Upper lobe of left lung (tissue), 4 donors: ENCODE results near the gene KRT31.

Experiments used
- CTCF ChIP-seq, 6 experiments: fragments of 450-650 bp in 4 of 6; fragments of 200-600 bp in 2 of 6; sonication (generic) in 2 of 6; IDR thresholded peaks; one replicate each; pipeline ENCODE4 v1.5.1; 2016 to 2019; ENCODE audit warnings: antibody characterized with exemption in 6 of 6
- POLR2A ChIP-seq, 4 donors: fragments of 450-650 bp; IDR thresholded peaks; one replicate each; pipeline ENCODE4 v1.5.1; 2016 to 2017; ENCODE audit warnings: antibody characterized with exemption in 4 of 4, mild to moderate bottlenecking in 2 of 4
- POLR2AphosphoS5 ChIP-seq, 2 donors: sonication (generic); formaldehyde crosslinking; IDR thresholded peaks; one replicate each; pipeline ENCODE4 v1.5.1; 2017; ENCODE audit warnings: antibody characterized with exemption in 2 of 2

DNA sequence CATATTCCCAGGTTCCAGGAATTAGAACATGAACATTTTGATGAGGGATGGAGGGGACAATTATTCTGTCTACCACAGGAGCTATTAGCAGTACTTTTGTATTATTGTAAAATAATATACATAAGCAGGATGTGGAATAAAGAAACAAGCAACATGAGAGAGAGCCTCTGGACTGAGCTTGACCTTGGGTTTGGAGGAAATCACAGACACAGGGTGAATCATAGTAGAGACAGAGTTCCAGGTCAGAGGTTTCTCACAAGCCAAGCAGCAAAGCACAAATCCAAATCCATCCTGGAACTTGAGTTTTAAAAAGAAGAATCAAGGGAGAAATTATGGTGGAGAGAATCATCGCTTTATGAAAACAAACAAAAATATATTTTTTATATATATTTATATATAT lies 5.1 kb downstream of the KRT31 start:
- TF ChIP-seq CTCF (IDR thresholded peaks at IDR 0.05) (no peak), POLR2AphosphoS5 (IDR thresholded peaks at IDR 0.05) (no peak), POLR2A (IDR thresholded peaks at IDR 0.05) (no peak)
